GM19395 (cell line): ENCODE data around the gene WNT11.
A peak's percentile ranks its signal among the peaks of the same experiment; 100 is the strongest.

Source experiments
- ATAC-seq: cut with Tn5 transposase; IDR thresholded peaks from one replicate; pipeline ENCODE4 v1.9.1; 2021; ENCODE audit warnings: mild to moderate bottlenecking, moderate library complexity; ENCODE audit not compliant: unreplicated experiment

WNT11 gene

DNA sequence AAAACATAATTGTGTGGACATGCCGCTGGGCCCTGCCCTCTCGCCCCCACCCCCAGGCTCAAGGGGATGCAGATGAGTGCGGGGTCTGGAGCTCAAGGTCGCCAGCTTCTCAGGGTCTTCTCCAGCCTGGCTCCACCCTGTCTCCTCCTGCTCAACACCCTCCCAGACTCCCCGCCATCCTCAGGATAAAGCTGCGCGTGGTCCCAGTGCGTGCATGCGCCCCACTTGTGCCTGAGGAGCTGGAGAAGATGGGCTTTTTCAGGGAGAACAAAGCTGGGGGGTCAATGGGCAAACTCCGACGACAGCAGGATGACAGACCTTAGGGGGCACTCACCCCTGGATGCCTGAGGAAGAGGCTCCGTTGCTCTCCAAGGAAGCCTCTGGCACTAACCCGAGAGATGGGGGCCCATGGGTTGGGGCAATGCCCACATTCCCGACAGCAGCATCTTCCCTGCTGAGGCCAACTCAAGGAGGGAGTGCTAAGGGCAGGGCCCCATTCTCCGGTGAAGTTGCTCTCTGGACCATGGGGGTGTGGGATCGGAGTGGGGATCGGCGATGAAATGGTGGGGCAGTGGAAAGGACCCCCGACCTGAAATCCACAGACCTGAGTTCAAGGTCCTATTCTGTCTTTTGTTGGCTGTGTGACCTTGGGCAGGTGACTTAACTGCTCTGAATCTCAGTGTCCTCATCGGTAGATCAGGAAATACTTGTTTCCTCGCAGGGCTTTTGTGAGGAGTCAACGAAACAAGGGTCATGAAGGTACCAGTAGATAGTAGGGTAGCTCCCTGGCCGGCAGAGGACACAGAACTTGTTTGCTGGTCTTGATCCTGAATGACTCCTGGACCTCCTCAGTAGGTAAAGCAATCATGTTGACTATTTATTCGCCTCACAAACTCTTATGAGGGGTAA lies 47.7 kb downstream of the WNT11 start:
- no peak for ATAC-seq

- no peak for ATAC-seq
These were observed 48.4 kb downstream of the WNT11 start for GRCh38 chr11:76157891-76158290.

GRCh38 chr11:76156971-76157427 lies 49.3 kb downstream of the WNT11 start:
- ATAC-seq, result no peak

- ATAC-seq, result no peak
These were observed 50.6 kb downstream of the WNT11 start for GRCh38 chr11:76155500-76156227.

- ATAC-seq, result no peak
These were observed 52.8 kb downstream of the WNT11 start for GRCh38 chr11:76153571-76153923.

GRCh38 chr11:76152741-76153570 lies 53.3 kb downstream of the WNT11 start:
- peak; percentile 64 for ATAC-seq

DNA sequence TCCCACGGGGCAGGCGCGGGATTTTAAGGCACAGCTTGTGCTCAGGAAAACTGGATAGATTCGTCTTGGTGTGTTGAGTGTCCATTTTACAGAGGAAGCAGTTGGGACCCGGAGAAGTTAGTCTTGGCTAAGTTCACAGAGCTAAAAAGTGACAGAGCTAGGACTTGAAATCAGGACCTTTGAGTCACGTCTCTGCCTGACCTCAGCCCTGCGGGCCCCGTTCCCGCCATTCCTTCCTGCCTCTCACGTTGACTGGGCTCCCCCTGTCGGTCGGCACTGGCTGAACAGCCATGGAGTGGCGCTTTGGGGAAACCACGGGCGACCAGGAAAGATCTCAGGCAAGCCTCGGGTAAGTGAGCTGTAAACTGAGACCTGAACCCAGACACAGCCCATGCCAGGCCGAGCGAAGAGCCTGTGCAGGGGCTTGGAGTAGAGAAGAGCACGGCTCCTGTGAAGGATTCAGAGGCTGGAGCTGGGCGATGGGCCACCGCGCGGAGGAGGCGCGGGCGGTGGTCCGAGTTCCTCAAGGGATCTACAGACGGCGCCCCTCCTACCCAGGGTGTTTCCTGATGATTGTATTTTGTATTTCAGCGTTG lies 54.1 kb downstream of the WNT11 start:
- peak; percentile 79 for ATAC-seq

GRCh38 chr11:76151556-76152085 lies 54.7 kb downstream of the WNT11 start:
- ATAC-seq, result no peak

DNA sequence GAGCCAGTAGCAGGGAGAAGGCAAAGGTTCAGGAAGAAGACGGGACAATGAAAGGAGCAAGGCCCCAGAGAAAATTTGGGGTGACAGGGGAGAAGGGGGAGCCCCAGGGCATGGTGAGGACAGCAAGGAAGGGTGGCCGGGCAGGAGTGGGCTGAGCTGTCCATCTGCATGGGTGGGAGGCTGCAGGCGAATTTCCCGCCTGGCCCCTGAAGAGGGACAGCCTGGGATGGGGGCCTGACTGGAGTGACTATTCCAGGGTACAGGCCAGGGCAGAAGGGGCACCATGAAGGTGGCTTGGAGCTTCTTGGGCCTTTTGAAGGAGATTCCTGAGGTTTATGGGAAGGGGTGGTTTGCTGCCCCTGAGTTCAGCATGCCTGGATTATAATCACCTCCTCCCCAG lies 56.2 kb downstream of the WNT11 start:
- no peak for ATAC-seq

DNA sequence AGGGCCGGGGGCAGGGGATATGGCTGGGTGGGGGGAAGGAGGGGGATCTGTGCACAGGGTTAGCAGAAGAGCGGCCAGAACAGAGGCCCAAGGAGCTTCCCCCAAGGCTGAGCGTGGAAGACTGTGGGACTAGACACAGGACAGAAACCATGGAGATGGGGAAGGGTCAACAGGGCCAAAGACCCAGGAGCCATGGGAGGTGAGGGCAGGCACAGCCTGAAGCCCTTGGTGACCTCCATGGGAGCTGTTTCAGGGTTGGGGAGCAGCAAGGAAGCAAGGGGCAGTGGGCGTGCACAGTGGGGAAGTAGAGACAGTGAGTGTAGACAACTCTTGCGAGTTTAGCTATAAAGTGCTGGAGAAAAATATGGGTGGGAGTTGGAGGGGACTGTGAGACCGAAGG lies 56.6 kb downstream of the WNT11 start:
- ATAC-seq, result no peak

DNA sequence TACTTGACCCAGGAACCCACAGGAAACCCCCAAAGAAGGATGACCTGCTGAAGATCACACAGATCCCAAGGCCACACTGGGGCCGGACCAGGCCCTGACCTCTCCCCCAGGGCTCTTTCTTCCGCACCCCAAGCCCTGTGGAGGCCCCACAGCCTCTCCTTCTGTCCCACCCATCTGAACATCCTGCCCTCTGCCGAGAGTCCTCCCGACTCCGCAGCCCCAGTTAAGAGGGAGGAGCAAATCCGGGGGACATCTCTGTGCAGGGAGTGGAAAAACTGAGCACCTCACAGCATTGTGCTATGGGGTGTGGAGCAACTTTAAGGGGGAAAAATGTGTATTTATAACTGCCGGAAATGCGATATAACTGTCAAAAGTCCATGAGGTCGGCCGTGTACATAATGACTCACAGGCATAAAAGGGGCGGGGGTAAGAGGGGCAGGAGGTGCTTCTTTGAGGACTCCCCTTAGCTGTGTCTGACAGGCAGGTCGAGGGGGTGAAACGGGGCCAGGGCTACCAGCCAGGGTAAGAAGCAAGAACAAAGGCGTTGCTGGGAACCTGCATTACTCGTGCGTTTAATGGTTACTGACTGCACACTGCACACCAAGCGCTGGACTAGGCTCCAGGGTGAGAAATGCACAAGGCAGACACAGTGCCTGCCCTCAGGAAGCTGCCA lies 57.2 kb downstream of the WNT11 start:
- ATAC-seq, result no peak

GRCh38 chr11:76148231-76148630 lies 58.1 kb downstream of the WNT11 start:
- ATAC-seq, result no peak

DNA sequence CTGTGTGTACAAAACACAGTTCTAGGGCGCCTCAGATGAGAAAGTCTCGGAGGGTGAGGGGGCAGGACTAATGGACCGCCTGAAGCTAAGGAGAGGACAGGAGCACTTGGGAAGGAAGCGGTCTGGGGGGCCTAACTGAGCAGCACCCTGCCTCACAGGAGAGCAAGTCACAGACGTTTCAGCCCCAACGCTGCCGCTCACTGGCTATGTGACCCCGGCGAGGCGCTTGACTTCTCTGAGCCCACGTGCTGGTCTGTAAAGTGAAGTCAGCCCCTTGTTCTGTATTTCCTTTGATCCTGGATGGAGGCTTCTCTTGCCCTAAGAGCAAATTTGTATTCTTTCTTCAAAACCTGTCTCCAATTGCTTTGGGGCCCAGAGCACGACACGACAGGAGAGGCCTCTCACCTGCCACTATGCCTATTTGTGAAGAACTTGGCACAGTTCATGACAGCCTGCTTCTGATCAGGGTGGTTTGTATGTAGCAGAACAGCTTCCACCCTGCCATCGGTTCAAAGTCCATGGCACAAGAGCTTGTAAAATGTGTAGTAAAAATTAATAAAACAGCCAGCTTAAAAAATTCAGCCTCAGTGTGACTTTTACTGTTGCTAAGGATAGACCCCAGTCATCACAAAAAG lies 59.1 kb downstream of the WNT11 start:
- ATAC-seq, result no peak

DNA sequence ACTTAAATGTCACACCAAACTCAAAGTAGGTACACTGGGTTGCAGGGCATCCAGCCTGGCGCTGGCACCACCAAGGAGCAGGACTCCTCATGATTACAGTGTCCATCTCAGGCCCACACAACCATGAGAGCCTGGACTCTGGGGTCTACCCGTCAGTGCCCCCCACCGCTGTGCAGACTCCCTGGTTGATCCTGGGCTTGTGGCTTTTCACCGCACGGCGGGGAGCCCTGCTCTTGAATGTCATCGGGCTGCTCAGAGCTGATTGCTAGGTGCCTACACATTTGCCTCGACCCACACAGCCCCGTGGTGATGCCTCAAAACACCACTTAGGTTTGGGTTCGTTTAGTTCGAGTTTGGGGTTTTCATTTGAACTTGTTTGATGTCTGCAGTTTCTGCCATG lies 63.0 kb downstream of the WNT11 start:
- no peak for ATAC-seq

- no peak for ATAC-seq
These were observed 64.3 kb downstream of the WNT11 start for GRCh38 chr11:76141901-76142588.

GRCh38 chr11:76140912-76141574 lies 65.3 kb downstream of the WNT11 start:
- ATAC-seq, result no peak

DNA sequence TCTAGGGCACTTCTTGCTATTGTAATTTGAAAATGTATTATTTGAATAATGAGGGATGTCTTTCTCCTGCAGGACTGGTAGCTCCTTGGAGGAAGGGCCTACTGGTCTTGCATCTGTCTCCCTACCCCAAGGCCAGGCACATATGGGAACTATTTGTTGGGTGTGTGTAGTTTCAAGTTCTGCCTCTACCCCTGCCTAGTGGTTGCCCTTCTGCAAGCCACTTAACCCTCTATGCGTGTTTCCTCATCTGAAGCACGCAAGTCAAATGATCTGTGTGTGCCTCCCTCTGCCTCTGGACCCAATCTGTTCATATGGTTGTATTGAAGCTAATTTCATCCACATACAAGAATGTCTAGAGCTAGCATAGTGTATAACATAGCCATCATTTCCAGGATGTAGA lies 67.0 kb downstream of the WNT11 start:
- no peak for ATAC-seq
